GM18858 (cell line): ENCODE data around the gene FOXN3.
A peak's percentile ranks its signal among the peaks of the same experiment; 100 is the strongest.

Experiments
- ATAC-seq: cut with Tn5 transposase; IDR thresholded peaks from one replicate; pipeline ENCODE4 v1.9.1; 2021; ENCODE audit not compliant: unreplicated experiment

The FOXN3 gene

DNA sequence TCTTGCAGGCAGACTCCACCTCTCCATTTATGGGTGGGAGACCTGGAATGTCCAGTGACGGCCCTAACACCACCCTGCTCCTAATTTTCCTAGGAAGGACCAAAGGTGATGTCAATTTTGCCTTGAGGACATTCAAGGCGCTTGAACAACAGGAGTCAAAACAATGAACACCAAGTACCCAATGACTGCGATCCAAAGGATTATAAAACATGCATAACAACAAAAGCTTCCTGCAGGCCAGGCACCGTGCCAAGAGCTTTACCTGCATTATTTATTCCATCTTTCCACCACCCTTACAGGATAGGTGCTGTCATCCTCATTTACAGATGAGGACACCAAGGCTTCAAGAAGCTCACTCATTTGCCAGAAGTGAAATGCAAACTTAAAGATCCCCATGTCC lies 15.2 kb upstream of the FOXN3 start:
- ATAC-seq, result no peak

DNA sequence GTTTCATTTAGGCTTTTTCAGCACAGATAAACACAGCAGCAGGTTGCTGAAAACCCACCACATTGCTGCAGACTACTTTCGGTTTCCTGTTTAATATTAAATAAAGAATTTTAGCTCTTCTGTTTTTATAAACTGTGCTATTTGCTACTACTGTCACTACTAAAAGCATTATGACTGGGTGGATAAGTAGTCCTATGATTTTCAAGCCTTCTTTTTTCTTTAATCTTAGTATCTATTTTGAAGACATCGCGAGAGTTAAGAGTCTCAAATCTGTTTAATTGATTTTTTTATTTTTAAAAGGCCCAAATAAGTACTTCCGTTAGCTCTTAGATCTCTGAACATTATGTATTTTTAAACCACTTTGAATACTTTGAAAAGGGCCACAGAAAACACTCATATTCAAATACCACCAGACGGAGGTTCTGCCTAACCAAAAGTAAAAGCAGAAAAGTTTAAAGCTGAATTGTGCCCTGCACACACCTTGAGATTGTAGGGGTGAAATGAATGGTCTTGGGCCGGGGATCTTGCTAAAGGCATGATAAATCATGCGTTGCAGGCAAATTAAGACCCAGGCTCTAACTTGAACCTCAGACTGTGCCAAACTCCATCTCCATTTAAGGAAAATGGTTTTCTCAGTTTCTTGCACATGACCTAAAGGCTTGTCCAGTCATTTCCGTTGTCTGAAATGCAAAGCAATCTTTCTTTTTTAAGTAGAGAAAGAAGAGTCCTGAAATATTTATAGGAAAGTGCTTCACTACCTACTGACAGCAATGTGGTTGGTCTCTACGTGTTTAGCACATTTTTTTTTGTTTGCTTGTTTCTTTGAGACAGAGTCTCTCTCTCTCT lies 13.6 kb upstream of the FOXN3 start:
- ATAC-seq, result peak; percentile 80

GRCh38 chr14:89429199-89430181 lies 12.5 kb upstream of the FOXN3 start:
- no peak for ATAC-seq

- no peak for ATAC-seq
These were observed 11.6 kb upstream of the FOXN3 start for GRCh38 chr14:89428546-89429198.

DNA sequence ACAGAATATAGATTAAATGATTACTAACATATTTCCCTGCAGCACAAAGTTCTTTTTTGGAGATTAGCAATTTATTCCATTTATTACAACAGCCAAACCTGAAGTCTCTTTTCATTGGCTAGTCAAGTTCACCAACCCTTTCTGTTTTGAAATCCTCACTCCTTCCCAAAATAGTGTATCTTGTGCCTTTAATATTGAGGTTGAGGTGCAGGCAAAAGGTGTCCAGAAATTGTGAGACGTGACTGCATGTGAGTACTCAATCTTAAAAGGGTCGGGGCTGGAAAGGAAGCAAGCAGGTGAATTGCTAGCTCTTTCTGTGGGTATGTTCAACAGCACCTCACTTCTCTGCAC lies 11.1 kb upstream of the FOXN3 start:
- ATAC-seq, result no peak

DNA sequence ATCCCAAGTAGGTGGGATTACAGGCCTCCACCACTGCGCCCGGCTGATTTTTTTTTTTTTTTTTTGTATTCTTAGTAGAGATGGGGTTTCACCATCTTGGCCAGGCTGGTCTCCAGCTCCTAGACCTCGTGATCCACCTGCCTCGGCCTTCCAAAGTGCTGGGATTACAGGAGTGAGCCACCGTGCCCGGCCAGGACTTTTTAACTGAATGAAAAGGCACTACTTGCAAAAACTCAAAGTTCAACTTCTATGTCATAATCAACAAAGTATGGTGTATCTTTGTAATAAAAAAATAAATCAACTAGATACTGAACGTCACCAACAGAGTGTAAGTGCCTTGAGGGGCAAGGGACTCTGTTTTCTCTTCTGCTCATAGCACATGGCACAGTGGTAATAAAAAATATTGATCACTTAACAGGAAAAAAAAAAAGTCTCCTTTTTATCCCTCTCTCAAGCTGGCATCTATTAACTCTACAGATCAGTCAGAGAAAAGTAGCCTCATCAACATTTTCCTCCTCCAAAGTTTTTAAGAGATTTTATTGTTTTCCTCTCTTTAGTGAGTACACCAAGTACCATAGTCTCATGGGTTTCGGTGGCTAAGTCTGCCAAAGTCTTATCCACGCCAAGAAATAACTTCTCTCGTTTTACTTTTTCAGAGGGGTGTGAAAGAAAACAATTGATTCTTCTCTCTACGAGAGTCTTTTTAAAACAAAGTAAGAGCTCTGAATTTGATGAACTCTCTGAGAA lies 10.6 kb upstream of the FOXN3 start:
- ATAC-seq, result no peak

DNA sequence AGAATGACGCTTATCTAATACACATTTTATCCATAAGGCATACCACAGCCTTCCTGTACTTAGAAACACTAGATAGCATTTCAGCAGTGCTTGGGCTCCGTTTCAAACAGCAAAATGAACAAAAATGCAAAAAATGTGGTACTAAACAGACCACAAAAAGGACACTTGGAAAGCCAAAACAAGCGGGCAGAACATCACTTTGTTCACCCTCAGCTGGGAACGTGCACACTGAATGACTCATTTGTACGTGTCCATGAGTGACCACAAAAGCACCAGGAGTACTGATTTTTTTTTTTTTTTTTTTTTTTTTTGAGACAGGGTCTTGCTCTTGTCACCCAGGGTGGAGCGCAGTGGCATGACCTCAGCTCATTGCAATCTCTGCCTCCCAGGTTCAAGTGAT lies 8.9 kb upstream of the FOXN3 start:
- peak; percentile 23 for ATAC-seq

DNA sequence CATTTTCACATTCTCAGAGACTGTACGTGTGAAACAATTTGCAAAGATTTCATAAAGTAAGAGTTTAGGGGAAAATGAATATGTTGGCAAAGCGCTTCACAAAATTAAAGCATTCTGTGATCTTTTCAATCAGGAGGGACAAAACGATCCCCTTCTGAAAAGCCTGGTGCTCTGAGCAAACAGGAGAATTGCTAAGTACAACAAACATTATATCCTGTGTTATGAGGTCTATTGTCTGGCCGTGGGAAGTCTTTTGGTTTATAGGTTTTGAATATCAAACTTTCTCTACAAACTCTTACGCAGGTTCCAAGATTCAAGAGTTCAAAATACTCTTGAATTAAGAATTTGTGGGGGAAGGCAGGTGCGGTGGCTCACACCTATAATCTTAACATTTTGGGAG lies 7.2 kb upstream of the FOXN3 start:
- ATAC-seq, result no peak

- ATAC-seq, result no peak
These were observed 5.9 kb upstream of the FOXN3 start for GRCh38 chr14:89422952-89423345.

DNA sequence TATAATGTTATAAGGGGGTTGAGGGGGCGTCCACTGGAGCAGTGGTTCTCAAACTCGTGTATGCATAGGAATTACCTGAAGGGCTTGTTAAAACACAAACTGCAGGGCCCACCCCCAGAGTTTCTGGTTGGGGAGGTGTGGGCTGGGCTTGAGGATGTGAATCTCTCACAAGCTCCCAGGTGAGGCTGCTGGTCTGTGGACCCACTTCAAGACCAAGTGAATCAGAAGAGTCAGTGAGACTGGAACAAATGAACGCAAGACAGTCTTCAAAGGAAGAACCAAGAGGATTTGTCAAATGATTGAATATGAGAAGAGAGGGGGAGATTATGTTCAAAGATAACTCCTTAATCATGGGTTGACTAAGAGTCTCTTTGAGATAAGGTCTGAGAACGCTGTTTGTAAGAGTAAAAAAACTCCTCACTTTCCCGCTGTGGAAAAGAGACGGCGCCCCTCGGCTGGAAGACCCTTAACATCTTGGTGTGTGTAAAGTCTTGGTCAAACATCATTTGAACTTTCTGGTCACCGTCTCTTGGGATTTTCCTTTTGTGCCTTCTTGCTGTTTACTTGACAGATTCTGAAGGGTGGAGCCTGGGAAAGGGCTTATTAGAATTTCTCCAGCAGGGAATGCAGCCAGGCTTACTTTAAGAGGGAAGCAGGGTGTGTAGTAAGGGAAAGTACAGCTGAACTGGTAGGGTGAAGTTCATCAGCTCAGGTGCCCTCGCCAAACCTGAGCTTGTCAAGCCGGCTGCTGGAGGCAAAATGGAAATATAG lies 5.3 kb upstream of the FOXN3 start:
- ATAC-seq, result no peak

GRCh38 chr14:89420502-89420901 lies 3.5 kb upstream of the FOXN3 start:
- ATAC-seq, result no peak

DNA sequence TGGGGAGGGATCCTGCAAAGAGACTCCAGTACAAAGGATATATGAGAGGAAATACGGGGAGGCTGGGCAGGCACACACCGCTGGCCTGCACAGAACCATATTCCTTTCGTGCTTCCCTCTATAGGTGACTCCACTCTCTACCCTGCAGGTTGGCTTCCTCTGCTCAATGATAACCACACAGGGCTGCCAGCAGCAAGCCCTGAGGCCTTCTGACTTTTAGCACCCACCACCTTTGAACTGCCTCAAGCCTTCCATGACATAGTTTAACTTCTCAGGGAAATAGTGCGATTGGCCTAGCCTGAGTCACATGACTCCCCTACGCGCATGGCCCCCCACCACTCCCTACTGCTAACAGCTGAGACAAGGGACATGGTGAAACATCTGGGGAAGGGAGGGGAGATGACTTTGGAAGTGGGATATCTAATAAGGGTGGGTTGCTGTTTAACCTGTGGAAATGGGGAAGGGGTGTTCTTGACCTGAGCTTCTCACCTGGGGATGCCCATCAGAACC lies 3.0 kb upstream of the FOXN3 start:
- ATAC-seq, result no peak

DNA sequence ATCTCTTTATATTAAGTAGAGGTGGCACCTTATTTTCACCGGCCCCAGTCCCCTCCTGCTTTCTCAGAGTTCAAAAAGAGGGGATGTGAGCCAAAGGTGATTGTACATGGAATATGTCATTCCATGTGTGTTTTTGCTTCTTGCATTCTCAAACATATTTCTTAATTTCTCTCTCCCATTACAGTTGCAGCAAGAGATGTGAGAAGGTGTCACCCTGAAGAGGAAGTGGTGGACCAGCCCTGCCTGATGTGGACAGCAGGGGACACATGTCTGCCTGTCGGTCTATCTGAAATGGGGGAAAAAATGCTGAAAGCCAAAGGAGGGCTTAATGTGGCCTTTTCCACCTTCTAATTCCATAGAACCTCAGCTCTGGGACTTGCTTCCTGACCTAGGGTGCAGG lies 1.9 kb upstream of the FOXN3 start:
- ATAC-seq, result no peak

DNA sequence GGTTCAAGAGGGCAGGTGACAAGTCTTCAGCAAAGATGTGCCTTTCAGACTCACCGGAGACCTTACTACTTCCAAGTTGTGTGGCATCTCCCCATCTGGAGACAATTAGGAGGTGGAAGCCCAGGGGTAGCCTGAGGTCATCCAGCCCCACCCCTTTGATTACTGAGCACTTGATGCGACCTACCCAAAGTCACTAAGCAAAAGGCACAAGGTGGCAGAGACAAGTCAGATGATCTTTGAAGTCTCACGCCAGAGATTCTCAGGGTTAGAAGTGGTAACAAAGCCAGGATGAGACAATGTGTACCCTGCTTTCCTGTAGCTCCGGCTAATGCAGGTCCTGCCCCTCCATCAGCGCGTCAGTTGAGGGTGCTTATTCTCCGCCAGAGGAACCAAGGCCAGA lies 1.4 kb upstream of the FOXN3 start:
- ATAC-seq, result no peak

- ATAC-seq, result peak; percentile 48
These were observed 612 bp upstream of the FOXN3 start for GRCh38 chr14:89417465-89418225.

- ATAC-seq, result peak; percentile 81
These were observed 734 bp downstream of the FOXN3 start for GRCh38 chr14:89416002-89416995.

GRCh38 chr14:89415159-89415558 lies 1.9 kb downstream of the FOXN3 start:
- no peak for ATAC-seq

DNA sequence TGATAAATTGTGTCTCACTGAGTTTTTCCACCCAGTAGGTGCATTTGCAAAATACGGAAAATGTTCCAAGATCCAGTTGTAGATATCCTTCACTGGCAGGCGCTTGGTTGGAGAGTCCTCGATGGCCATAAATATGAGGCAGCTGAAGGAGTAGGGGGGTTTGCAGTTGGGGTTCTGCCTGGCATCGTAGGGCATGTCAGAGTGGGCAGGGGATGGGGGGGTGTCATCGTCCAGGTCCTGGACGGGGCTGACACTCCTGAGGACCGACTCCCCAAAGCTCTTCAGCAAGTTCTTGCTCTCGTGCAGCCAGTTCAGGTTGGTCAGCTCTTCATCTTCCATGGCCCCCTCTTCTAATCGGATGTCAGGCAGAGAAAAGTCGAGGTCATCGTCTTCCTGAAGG lies 5.1 kb downstream of the FOXN3 start:
- ATAC-seq, result no peak
